Parathyroid adenoma (tissue), 2 donors: ENCODE results near the gene ADGRF5.
A peak's percentile ranks its signal among the peaks of the same experiment; 100 is the strongest.

Experiments used
- H2AFZ ChIP-seq: fragments of 300-600 bp; sonication (generic); one replicate; pipeline ENCODE4 v1.7.0; 2017; ENCODE audit warnings: antibody characterized with exemption, mild to moderate bottlenecking
- H3K27ac ChIP-seq: fragments of 300-600 bp; sonication (generic); one replicate; pipeline ENCODE4 v1.7.0; 2017
- H3K27me3 ChIP-seq: fragments of 300-600 bp; sonication (generic); one replicate; pipeline ENCODE4 v1.7.0; 2017; ENCODE audit warnings: low read length; ENCODE audit not compliant: control insufficient read depth, insufficient read depth
- H3K36me3 ChIP-seq: fragments of 300-600 bp; sonication (generic); one replicate; pipeline ENCODE4 v1.7.0; 2017; ENCODE audit warnings: low read length; ENCODE audit not compliant: control insufficient read depth, insufficient read depth
- H3K4me1 ChIP-seq: fragments of 300-600 bp; sonication (generic); one replicate; pipeline ENCODE4 v1.7.0; 2017; ENCODE audit warnings: control low read depth
- H3K4me2 ChIP-seq: fragments of 300-600 bp; sonication (generic); one replicate; pipeline ENCODE4 v1.7.0; 2017; ENCODE audit warnings: low read length
- H3K4me3 ChIP-seq: fragments of 300-600 bp; sonication (generic); one replicate; pipeline ENCODE4 v1.7.0; 2017; ENCODE audit warnings: low read depth, low read length
- H3K79me2 ChIP-seq: fragments of 300-600 bp; sonication (generic); one replicate; pipeline ENCODE4 v1.7.0; 2017; ENCODE audit warnings: control low read depth
- H3K9ac ChIP-seq: fragments of 300-600 bp; sonication (generic); one replicate; pipeline ENCODE4 v1.7.0; 2017; ENCODE audit warnings: mild to moderate bottlenecking
- H3K9me3 ChIP-seq: fragments of 300-600 bp; sonication (generic); one replicate; pipeline ENCODE4 v1.7.0; 2017; ENCODE audit warnings: low read length; ENCODE audit not compliant: control insufficient read depth
- CTCF ChIP-seq: fragments of 300-600 bp; sonication (generic); IDR thresholded peaks from one replicate; pipeline ENCODE4 v1.7.0; 2017; ENCODE audit warnings: antibody characterized with exemption, mild to moderate bottlenecking
- donor health status: primary hyperparathyroidism.

ADGRF5 gene

GRCh38 chr6:46915866-46916265, 5.9 kb downstream of the ADGRF5 start:
- Histone ChIP-seq H3K9me3 (no peaks in the 10 kb centered on the region), H3K4me3 (no peak overlapping the region), H3K27ac (no peak overlapping the region), H3K36me3 (no peaks in the 10 kb centered on the region), H3K79me2 (no peaks in the 10 kb centered on the region), H3K4me1 (peaks cover 52% of the 10 kb centered on the region), H3K9ac (no peak overlapping the region), H2AFZ (no peak overlapping the region), H3K27me3 (no peaks in the 10 kb centered on the region), H3K4me2 (no peak overlapping the region)
- no peak for TF ChIP-seq CTCF

GRCh38 chr6:46915380-46915779, 6.4 kb downstream of the ADGRF5 start:
- H3K4me1 ChIP-seq: peaks cover 52% of the 10 kb centered on the region
- H3K79me2 ChIP-seq: no peaks in the 10 kb centered on the region
- H3K36me3 ChIP-seq: no peaks in the 10 kb centered on the region
- H3K27ac ChIP-seq: no peak overlapping the region
- no peak for TF ChIP-seq CTCF
- H2AFZ ChIP-seq: no peak overlapping the region
- H3K9me3 ChIP-seq: no peaks in the 10 kb centered on the region
- no peak overlapping the region for H3K4me3 ChIP-seq
- H3K27me3 ChIP-seq: no peaks in the 10 kb centered on the region
- no peak overlapping the region for H3K9ac ChIP-seq
- H3K4me2 ChIP-seq: no peak overlapping the region

GRCh38 chr6:46914279-46914810, 7.4 kb downstream of the ADGRF5 start:
- Histone ChIP-seq H3K79me2 (no peaks in the 10 kb centered on the region), H3K9me3 (no peaks in the 10 kb centered on the region), H3K9ac (no peak overlapping the region), H3K4me2 (peak overlapping the region; percentile 9), H3K4me1 (peaks cover 43% of the 10 kb centered on the region), H2AFZ (no peak overlapping the region), H3K4me3 (no peak overlapping the region), H3K36me3 (no peaks in the 10 kb centered on the region), H3K27me3 (no peaks in the 10 kb centered on the region), H3K27ac (peak overlapping the region; percentile 60)
- no peak for TF ChIP-seq CTCF

GRCh38 chr6:46909371-46909770, 12.4 kb downstream of the ADGRF5 start:
- no peaks in the 10 kb centered on the region for H3K9me3 ChIP-seq
- H3K4me1 ChIP-seq: peaks cover 10% of the 10 kb centered on the region
- H2AFZ ChIP-seq: no peak overlapping the region
- H3K4me2 ChIP-seq: no peak overlapping the region
- TF ChIP-seq CTCF: no peak
- no peaks in the 10 kb centered on the region for H3K36me3 ChIP-seq
- no peak overlapping the region for H3K4me3 ChIP-seq
- no peak overlapping the region for H3K27ac ChIP-seq
- H3K9ac ChIP-seq: no peak overlapping the region
- H3K27me3 ChIP-seq: no peaks in the 10 kb centered on the region
- H3K79me2 ChIP-seq: no peaks in the 10 kb centered on the region

GRCh38 chr6:46906776-46907175, 15.0 kb downstream of the ADGRF5 start:
- H3K9ac ChIP-seq: no peak overlapping the region
- no peaks in the 10 kb centered on the region for H3K4me1 ChIP-seq
- H3K9me3 ChIP-seq: no peaks in the 10 kb centered on the region
- no peak overlapping the region for H3K4me3 ChIP-seq
- H3K79me2 ChIP-seq: no peaks in the 10 kb centered on the region
- H3K27me3 ChIP-seq: no peaks in the 10 kb centered on the region
- no peak overlapping the region for H3K4me2 ChIP-seq
- no peak for TF ChIP-seq CTCF
- H3K27ac ChIP-seq: no peak overlapping the region
- H3K36me3 ChIP-seq: no peaks in the 10 kb centered on the region
- H2AFZ ChIP-seq: no peak overlapping the region
